ENCODE results near the gene CCDC60. TPM values are rescaled to one million over a fixed set of nuclear protein-coding genes. Genes with fewer than 3 reads are reported as not detected.

The CCDC60 gene
- total and polyA plus RNA-seq, 10 of the 15 experiments (the other 5 are each of a cell fraction or from before 2014, with no cell fraction given) = 0.19 TPM; not detected in 9

DNA sequence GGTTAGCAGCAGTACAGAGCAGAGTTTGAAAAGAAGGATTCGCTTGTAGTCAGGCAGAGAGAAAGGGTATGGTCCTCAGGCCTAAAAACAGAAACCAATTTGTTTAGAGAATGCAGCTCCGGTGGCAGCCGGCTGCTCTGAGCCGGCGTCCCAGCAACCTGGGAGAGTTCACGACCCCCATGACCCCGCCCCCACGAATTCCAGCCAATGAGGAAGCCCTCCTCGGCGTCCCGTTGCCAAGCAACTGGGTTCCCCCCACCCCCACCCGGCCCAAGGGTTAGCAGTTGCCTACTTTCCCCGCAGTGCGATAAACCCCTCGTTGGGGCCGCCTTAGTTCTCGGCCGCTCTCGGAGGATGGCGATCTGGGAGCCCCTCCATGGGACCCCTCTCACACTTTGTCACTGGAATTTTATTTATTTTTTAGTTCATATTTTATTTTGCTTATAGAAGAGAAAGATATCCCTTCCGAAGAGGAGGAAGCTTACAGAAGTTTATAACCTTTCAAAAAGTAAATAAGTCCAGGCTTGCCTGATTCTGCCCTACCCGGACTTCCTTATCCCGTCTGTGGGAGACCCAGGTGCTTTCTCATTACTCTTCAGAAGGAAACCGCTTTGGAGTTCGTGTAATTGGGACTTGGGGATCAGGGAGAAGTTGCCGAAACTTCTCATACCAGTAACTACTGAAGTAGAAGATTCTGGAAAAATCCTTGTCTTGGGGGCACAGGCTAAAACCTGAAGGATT is at the start of gene CCDC60 (continued):
- TF ChIP-seq, protein P1, sequence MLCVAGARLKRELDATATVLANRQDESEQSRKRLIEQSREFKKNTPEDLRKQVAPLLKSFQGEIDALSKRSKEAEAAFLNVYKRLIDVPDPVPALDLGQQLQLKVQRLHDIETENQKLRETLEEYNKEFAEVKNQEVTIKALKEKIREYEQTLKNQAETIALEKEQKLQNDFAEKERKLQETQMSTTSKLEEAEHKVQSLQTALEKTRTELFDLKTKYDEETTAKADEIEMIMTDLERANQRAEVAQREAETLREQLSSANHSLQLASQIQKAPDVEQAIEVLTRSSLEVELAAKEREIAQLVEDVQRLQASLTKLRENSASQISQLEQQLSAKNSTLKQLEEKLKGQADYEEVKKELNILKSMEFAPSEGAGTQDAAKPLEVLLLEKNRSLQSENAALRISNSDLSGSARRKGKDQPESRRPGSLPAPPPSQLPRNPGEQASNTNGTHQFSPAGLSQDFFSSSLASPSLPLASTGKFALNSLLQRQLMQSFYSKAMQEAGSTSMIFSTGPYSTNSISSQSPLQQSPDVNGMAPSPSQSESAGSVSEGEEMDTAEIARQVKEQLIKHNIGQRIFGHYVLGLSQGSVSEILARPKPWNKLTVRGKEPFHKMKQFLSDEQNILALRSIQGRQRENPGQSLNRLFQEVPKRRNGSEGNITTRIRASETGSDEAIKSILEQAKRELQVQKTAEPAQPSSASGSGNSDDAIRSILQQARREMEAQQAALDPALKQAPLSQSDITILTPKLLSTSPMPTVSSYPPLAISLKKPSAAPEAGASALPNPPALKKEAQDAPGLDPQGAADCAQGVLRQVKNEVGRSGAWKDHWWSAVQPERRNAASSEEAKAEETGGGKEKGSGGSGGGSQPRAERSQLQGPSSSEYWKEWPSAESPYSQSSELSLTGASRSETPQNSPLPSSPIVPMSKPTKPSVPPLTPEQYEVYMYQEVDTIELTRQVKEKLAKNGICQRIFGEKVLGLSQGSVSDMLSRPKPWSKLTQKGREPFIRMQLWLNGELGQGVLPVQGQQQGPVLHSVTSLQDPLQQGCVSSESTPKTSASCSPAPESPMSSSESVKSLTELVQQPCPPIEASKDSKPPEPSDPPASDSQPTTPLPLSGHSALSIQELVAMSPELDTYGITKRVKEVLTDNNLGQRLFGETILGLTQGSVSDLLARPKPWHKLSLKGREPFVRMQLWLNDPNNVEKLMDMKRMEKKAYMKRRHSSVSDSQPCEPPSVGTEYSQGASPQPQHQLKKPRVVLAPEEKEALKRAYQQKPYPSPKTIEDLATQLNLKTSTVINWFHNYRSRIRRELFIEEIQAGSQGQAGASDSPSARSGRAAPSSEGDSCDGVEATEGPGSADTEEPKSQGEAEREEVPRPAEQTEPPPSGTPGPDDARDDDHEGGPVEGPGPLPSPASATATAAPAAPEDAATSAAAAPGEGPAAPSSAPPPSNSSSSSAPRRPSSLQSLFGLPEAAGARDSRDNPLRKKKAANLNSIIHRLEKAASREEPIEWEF (IDR thresholded peaks at IDR 0.05; ENCODE audit: insufficient replicate concordance, low read depth, low read length) = no peak

GRCh38 chr12:119288576-119288975 is 46.0 kb upstream of the CCDC60 start:
- no peak for FAIRE-seq
- ATAC-seq = no peak
- Histone ChIP-seq H3K36me3 (ENCODE audit: control insufficient read depth in 2 of 2, insufficient read depth in 2 of 2, low read length in 1 of 2) (no peaks in the 10 kb centered on the region), H3K27me3 (replicated peaks in 1 of 2; ENCODE audit: control insufficient read depth in 2 of 2, insufficient read depth in 2 of 2, low read length in 1 of 2) (no peaks in the 10 kb centered on the region), H4K20me1 (ENCODE audit: control insufficient read depth, insufficient read depth) (no peaks in the 10 kb centered on the region), H3K4me1 (ENCODE audit: control insufficient read depth, insufficient read depth, low read length) (no peaks in the 10 kb centered on the region), H3K9ac (ENCODE audit: control insufficient read depth, insufficient read depth, low read length) (no peak overlapping the region), H3K9me3 (replicated peaks; ENCODE audit: control insufficient read depth, insufficient read depth, low read length) (no peaks in the 10 kb centered on the region), H2AFZ (ENCODE audit: control insufficient read depth, low read depth, low read length) (no peak overlapping the region), H3K79me2 (ENCODE audit: control insufficient read depth, insufficient read depth, low read length) (no peaks in the 10 kb centered on the region), H3K4me3 (no peak overlapping the region), H3K4me2 (ENCODE audit: control insufficient read depth, insufficient read depth) (no peak overlapping the region), H3K27ac (ENCODE audit: control insufficient read depth, insufficient read depth) (no peak overlapping the region)
- ChIA-PET CTCF (no interaction called here), RAD21 (ENCODE audit: unreplicated experiment) (no interaction called here), POLR2A (no interaction called here), SMC1A (ENCODE audit: uncharacterized antibody, unreplicated experiment) (no interaction called here)
- WGBS (ENCODE audit: insufficient coverage, insufficient replicate concordance, low lambda C conversion rate, missing lambda C conversion rate) = 44% methylated on average over 11 of the region's 11 CpGs
- no TSS peak for BruUV-seq (replicated peaks)
- DNase-seq (ENCODE audit: low read depth, low spot score) = no peak
- intact Hi-C loops (cut with micrococcal nuclease; ENCODE audit: unreplicated experiment) = no loop called here
- no peak for TF ChIP-seq MLLT1 (IDR thresholded peaks at IDR 0.05)
- in situ Hi-C loops (cut with MboI) = no loop called here

All from GM12878 (cell line).